ENCODE results near the gene DDX10.

DNA sequence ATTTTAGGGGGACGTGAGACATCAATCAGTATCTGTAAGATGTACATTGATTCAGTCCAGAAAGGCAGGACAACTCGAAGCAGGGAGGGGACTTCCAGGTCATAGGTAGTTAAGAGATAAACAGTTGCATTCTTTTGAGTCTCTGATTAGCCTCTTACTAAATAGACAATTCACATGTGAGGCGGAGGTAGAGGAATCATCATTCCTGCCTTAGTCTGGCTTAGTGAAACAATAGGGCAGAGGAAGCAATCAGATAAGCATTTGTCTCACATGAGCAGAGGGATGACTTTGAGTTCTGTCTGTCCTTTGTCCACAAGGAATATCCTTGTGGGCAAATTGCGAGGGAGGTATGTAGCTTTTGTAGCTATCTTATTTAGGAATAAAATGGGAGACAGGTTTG, 248.3 kb downstream of the DDX10 start:
- no peak for TF ChIP-seq CTCF (conservative IDR thresholded peaks at IDR 0.05; ENCODE audit: low read depth, low read length)
- TF ChIP-seq EZH2 (IDR thresholded peaks at IDR 0.05; ENCODE audit: borderline replicate concordance, low read depth, low read length, poor library complexity, severe bottlenecking), result no peak

Measured in A673 (cell line).